Measurements from ENCODE around the gene VPS45. TPM values are rescaled to one million over a fixed set of nuclear protein-coding genes. Genes with fewer than 3 reads are reported as not detected.

Gene VPS45
- total and polyA plus RNA-seq, 2 of the 4 experiments (the other 2 are of a cell fraction) = 32.4 to 33.3 TPM

- no peaks in the 10 kb centered on the region for H3K36me3 ChIP-seq (ENCODE audit: control insufficient read depth, insufficient read depth, low read length)
- no peak overlapping the region for H3K27ac ChIP-seq (ENCODE audit: insufficient read depth, low read length)
- H2BK120ac ChIP-seq (ENCODE audit: low read depth, low read length) = no peak overlapping the region
- ChIA-PET POLR2A (ENCODE audit: unreplicated experiment) (no interaction called here), CTCF (interaction anchor here (1.8 kb wide), 1 partner anchor 14 kb away, joined by 5 read pairs; no protein-coding TSS in a partner anchor)
- H3K4ac ChIP-seq (ENCODE audit: low read depth, low read length) = no peak overlapping the region
- no peak overlapping the region for H2AK9ac ChIP-seq (replicated peaks; ENCODE audit: low read depth, low read length, poor library complexity)
- H3K4me3 ChIP-seq (ENCODE audit: insufficient read depth, low read depth, low read length) = no peak overlapping the region
- no CpG with 5 or more reads among the region's 3 CpGs for WGBS, 2 experiments (ENCODE audit: extremely low coverage in 2 of 2, insufficient read length in 1 of 2)
- no peak overlapping the region for H2BK15ac ChIP-seq (ENCODE audit: low read depth, low read length)
- H2AK5ac ChIP-seq (ENCODE audit: low read depth, low read length) = no peak overlapping the region
- ATAC-seq (ENCODE audit: low read depth) (no peak), DNase-seq (no peak)
- no peak overlapping the region for H3K4me2 ChIP-seq (ENCODE audit: low read depth, low read length)
- in situ Hi-C loops (cut with MboI; ENCODE audit: low sequenced_read_pairs) = no loop called here
- H2BK20ac ChIP-seq (ENCODE audit: low read depth, low read length) = no peak overlapping the region
- H4K5ac ChIP-seq (ENCODE audit: low read depth, low read length) = no peak overlapping the region
- no peak overlapping the region for H3K56ac ChIP-seq (ENCODE audit: extremely low read depth, insufficient read depth, low read length)
- dilution Hi-C loops (cut with HindIII; ENCODE audit: low sequenced_read_pairs, unreplicated experiment) = no loop called here
- no peak overlapping the region for H4K91ac ChIP-seq (ENCODE audit: insufficient read depth, low read depth, low read length)
- H2BK5ac ChIP-seq (ENCODE audit: low read depth, low read length, poor library complexity, severe bottlenecking) = no peak overlapping the region
- intact Hi-C loops (cut with micrococcal nuclease) = no loop called here
- no peak overlapping the region for H3K9ac ChIP-seq (ENCODE audit: low read depth, low read length)
- no peak overlapping the region for H3K14ac ChIP-seq (replicated peaks; ENCODE audit: low read depth, low read length)
- peaks cover 2% of the 10 kb centered on the region; the same call in 1 of the 2 replicates for H3K4me1 ChIP-seq (ENCODE audit: control insufficient read depth, insufficient read depth, low read length)
- H4K20me1 ChIP-seq (ENCODE audit: insufficient read depth, low read length) = no peaks in the 10 kb centered on the region
- no peak overlapping the region for H3K18ac ChIP-seq (ENCODE audit: low read depth, low read length)
- no peaks in the 10 kb centered on the region for H3K9me3 ChIP-seq (ENCODE audit: control insufficient read depth, insufficient read depth, low read length)
- TF ChIP-seq BHLHE40 (IDR thresholded peaks at IDR 0.05; ENCODE audit: low read depth, low read length) = no peak
- no peak for TF ChIP-seq RFX5 (IDR thresholded peaks at IDR 0.05; ENCODE audit: low read depth, low read length)
- TF ChIP-seq SMC3 (IDR thresholded peaks at IDR 0.05; ENCODE audit: low read depth, low read length) = no peak
- TF ChIP-seq CTCF (conservative IDR thresholded peaks at IDR 0.05; ENCODE audit: low read depth, low read length) = no peak
- no peak for TF ChIP-seq CHD1 (IDR thresholded peaks at IDR 0.05; ENCODE audit: low read depth, low read length)
- no peak for TF ChIP-seq POLR2A (IDR thresholded peaks at IDR 0.05; ENCODE audit: low read depth, low read length)
- no peak for TF ChIP-seq MAFK (IDR thresholded peaks at IDR 0.05; ENCODE audit: low read depth, low read length)
- TF ChIP-seq RAD21 (IDR thresholded peaks at IDR 0.05; ENCODE audit: low read length) = no peak
- no peak for TF ChIP-seq FOS (IDR thresholded peaks at IDR 0.05; ENCODE audit: low read depth, low read length)
- no peak for TF ChIP-seq RCOR1 (IDR thresholded peaks at IDR 0.05; ENCODE audit: insufficient replicate concordance, low read length)
- H3K9me1 ChIP-seq (ENCODE audit: insufficient read depth, low read length) = no peaks in the 10 kb centered on the region
- BruUV-seq (replicated peaks) = no TSS peak
- H4K8ac ChIP-seq (ENCODE audit: low read depth in 2 of 2, low read length in 2 of 2) = no peak overlapping the region
- H3K27me3 ChIP-seq (ENCODE audit: control insufficient read depth, insufficient read depth, low read length) = no peaks in the 10 kb centered on the region
- H3K23ac ChIP-seq (ENCODE audit: low read depth, low read length) = no peak overlapping the region
- H3K79me1 ChIP-seq (ENCODE audit: low read depth in 1 of 2, low read length in 2 of 2) = no peaks in the 10 kb centered on the region
- H2AFZ ChIP-seq (replicated peaks; ENCODE audit: low read length, poor library complexity) = no peak overlapping the region
Measured at GRCh38 chr1:150183061-150183460, 115.5 kb downstream of the VPS45 start.
